ENCODE results near the gene ATG4B.

The ATG4B gene

DNA sequence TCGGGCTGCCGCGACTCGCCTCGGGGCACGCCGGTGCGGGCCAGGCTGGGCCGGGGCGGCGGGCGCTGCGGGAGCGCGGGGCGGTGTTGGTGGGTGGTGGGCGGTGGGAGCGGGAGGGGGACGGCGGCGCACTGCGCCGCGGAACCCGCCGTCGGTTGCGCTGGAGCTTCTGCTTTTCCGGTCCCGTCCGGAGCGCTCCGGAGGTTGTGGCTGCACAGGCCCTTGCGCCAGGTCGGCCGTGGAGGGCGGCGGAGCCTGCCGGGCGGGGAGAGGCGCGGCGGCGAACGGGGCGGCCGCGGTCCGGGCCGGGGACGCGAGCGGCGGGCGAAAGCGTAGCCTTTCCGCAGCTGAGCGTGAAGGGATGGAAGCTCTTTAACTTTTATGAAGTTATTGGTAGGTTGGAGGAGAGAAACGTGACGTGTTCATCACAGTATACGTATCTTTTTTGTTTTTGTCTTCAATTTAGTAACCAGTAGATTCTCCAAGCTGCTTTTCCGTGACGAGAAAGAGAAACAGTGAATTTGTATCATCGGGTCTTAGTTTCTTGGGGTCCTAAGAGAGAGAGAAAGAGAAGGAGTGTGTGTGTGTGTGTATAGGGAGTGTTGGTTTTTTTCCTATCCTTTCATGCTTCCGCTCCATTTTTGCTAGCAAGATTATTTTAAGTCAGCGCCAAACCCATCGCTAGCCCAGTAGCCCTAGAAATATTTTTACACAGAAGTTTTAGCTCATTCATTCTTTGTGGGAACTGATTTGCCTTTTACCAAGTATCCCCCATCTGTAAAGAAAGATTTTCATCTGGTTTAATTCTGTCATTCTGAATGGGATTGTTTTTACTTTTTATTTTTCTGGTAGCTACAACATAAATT lies 535 bp downstream of the ATG4B start:
- FAIRE-seq (no peak), DNase-seq (ENCODE audit: extremely low spot score, insufficient read length, low read depth) (peak; percentile 12)

DNA sequence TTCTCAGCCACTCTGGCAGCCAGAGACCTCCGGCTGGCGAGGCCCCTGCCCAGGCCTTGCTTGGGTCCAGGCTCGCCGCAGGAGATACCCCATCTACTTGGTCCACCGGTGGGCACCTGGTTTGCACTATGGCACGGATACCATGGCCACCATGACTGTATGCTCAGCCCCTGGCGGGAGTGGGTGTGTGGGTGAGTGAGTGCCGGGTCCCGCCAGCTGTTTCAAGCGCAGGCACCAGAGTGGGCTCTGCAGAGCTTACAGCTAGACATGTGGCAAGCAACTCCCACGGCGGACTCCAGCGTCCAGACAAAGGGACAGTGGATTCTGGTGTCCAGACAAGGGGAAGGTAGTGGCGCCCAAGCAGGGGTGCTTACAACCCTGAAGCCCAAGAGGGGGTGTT lies 1.4 kb downstream of the ATG4B start:
- DNase-seq (ENCODE audit: extremely low spot score, insufficient read length, low read depth): no peak
- FAIRE-seq: no peak

DNA sequence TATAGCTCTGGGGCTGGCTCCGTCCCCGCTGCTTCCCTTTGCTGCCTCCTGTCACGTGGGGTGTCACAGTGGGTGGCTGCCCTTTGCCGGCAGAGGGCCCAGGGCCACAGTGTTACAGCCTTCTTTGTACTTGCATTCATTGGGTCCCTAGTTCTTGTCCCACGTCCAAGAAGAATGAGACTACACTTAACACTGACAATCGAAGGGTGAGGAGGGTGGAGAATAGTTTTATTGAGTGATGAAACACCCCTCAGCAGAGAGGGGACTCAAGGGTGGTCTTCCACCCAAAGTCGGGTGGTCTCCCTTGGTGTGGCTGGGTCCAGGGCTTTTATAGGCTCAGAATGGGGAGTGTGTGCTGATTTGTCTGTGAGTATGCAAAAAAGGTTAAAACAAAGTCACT lies 1.9 kb downstream of the ATG4B start:
- FAIRE-seq: no peak
- no peak for DNase-seq (ENCODE audit: extremely low spot score, insufficient read length, low read depth)

DNA sequence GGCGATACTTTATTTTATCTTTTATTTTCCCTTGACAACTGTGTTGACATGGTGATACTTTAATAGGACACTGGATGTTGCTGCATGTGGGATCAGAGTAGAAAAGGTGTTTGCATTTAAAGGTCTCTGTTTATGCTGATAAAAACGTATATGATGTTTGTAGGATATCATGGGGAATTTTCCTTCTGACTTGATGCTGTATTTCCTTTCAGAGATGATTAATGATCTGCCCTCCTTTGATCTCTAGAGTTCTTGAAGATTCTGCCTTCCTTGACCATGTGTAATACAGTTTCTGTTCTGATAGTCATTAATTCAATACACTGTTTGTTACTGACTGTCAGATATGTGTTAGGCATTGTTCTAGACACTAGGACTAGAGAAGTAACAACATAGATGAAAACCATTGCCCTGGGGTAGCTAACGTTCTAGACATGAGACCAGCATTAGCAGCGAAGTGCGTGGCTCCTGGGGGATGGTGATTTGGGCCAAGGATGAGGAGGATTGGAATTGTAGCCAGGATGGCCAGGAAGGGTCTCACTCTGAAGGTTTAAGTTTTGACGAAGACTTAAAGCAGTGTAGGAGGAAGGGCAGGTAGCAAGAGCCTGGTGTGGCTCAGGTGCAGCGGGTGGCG lies 2.8 kb downstream of the ATG4B start:
- FAIRE-seq (no peak), DNase-seq (ENCODE audit: extremely low spot score, insufficient read length, low read depth) (no peak)

DNA sequence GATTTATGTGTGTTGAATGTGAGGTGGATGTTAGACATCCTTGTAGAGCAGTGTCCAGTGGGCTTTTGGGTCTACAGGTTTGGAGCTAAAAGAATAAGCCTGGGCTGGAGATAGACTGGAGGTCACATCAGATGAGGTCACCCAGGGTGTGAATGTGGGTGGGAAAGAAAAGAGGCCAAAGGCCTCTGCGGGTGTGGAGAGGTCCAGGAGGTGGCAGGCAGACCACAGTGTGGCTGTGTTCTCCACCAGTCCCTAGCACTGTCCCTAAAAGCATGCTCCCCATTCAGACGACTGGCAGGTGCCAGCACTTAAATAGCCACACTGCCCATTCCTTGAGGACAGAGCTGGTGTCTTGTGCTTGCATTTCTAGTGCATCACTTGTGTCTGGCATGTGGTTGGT lies 4.1 kb downstream of the ATG4B start:
- FAIRE-seq: no peak
- no peak for DNase-seq (ENCODE audit: extremely low spot score, insufficient read length, low read depth)

DNA sequence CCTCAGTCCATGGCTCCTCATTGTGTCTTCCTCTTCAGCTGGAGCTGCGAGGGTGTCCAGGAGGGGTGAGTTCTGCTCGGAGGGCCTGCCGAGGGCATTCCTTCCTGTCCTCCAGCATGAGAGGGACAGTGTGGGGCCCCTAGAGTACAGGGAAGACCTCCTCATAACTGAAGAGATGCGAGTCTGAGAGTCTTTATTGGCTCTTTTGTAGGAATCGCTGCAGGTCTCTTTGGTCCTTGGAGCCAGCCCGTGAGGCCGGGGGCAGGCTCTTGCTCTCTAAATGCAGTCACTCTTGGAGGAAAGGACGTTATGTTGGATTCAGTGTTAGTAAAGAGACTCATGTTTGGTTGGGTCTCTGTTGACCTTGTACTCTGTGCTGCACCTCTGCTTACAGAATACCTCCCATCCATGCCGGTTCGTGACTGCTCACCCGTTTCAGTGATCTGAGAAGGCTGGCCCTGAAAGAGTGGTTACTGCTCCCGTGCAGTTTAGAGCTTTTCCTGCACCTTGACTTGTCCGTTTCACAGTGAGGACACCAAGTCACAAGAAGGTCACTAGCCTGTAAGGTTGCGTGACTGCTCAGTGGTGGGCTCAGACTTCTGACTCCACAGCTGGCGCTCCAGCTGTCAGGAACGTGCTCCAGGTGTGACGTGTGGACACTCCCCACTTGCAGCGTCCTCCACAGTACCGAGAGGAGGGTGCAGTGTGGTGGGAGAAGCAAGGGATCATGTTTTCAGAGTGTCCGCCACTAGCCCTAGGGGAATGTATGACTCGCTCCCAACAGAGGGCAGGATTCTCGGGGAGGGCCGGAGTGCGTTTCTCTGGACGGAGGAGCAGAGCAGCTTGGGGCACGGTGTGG lies 7.8 kb downstream of the ATG4B start:
- DNase-seq (ENCODE audit: extremely low spot score, insufficient read length, low read depth): no peak
- no peak for FAIRE-seq

DNA sequence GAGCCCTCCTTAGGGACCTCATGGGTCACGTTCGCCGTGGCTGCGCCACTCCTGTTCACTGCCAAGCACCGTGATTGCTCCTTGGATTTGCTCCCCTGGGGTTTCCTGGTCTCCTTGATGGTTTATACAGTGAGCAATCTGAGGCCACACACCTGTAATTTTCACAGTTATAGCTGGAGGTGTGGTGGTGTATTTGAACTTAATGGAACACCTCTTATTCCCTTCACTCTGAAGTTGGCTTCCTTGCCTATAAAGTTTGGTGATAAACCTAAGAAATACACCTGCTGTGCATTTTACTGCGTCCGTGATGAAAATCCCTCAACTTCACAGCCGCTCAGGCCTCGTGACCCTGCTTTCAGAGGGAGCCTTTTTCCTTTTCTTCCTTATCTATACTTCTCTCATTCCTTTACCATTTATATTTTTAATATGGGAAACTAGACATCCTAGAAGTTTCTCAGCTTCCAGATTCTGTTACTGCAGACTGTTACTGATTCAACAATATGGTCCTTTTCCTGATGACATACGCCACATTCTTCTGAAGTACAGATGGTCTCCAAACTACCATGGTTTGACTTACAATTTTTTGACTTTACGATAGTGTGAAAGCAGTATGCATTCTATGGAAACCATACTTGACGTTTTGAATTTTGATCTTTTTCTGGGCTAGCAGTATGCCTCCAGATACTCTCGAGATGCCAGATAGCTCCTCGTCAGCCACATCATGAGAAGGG lies 8.6 kb downstream of the ATG4B start:
- DNase-seq (ENCODE audit: extremely low spot score, insufficient read length, low read depth): no peak
- FAIRE-seq: no peak

DNA sequence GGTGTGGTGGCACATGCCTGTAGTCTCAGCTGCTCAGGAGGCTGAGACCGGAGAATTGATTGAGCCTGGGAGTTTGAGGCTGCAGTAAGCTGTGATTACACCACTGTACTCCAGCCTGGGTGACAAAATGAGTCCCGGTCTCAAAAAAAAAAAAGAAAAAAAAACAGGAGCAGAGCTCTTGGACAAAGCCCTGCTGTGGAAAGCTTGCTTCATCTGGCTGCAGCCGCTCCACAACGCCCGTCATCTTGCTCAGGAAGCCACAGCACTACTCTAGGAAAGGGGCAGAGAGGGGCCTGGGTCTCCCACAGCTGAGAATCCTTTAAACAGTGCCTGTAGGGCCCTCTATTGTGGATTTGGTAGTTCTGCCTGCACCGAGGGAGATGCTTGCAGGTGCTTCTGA lies 11.0 kb downstream of the ATG4B start:
- FAIRE-seq (no peak), DNase-seq (ENCODE audit: extremely low spot score, insufficient read length, low read depth) (no peak)

DNA sequence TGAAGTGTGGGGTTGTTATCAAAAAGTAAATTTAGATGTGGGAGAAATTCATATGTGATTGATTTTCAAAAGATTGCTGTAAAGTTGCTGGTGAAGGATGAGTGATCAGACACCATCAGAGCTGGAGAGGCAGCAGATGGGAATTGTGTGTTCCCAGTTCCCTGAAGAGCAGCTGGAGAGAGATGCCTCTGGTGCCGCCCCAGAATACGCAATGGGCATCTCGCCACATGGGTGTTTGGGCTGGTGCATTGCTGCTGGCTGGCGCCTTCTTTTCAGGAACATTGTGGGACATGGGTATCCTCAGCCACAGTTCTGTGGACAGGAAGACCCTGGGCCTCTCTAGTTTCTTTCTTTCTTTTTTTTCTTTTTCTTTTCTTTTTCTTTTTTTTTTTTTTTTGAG lies 11.9 kb downstream of the ATG4B start:
- FAIRE-seq: no peak
- no peak for DNase-seq (ENCODE audit: extremely low spot score, insufficient read length, low read depth)

DNA sequence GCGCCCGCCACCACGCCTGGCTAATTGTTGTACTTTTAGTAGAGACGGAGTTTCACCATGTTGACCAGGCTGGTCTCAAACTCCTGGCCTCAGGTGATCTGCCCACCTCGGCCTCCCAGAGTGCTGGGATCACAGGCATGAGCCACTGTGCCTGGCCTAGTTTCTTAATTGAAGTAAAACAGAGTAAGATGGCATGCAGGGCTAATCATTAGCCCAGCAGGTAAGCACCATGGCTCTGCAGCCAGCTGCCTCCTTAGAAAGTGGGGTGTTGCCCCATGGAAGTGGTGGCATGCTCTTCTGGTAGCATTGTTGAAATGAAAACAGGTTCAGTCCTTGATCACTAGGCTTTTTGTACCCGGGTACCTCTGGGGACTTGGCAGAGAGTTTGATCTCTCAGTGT lies 12.4 kb downstream of the ATG4B start:
- DNase-seq (ENCODE audit: extremely low spot score, insufficient read length, low read depth) (no peak), FAIRE-seq (no peak)

DNA sequence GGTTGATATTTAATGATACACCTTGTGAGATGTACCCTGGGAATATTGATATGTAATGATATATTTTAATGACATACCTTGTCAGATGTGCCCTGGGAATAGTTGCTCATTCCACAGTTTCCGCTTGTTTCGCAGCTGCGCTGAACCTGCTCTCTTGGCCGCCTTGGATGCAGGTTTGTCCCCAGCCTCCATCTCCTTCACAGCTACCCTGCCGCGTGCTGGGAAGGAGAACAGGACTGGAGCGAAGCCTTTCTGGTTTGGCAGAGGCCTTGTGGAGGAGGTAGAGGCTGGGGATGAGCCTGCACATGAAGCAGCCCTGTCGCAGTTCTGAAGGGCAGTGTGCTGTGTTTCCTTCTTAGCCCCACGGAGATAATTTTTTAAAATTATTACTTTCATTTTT lies 14.6 kb downstream of the ATG4B start:
- FAIRE-seq (no peak), DNase-seq (ENCODE audit: extremely low spot score, insufficient read length, low read depth) (no peak)

DNA sequence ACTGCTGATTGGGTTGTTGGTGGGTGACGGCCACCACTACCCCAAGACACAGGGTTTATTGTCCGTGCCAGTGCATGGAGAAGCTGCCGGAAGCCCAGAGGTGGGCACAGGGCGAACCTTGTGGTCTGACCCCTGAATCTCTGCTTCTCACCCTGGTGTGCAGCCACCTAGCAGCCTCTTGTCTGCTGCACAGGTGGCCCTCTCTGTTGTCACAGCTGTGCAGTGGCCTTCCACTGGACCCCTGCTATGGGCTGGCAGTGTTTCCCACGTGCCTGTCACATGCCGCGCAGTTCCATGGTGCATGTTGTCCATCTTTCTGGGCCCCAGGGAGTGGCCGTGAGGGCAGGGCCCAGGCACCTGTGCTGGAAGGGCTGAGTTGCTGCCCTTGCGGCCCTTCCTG lies 15.2 kb downstream of the ATG4B start:
- DNase-seq (ENCODE audit: extremely low spot score, insufficient read length, low read depth) (no peak), FAIRE-seq (no peak)

DNA sequence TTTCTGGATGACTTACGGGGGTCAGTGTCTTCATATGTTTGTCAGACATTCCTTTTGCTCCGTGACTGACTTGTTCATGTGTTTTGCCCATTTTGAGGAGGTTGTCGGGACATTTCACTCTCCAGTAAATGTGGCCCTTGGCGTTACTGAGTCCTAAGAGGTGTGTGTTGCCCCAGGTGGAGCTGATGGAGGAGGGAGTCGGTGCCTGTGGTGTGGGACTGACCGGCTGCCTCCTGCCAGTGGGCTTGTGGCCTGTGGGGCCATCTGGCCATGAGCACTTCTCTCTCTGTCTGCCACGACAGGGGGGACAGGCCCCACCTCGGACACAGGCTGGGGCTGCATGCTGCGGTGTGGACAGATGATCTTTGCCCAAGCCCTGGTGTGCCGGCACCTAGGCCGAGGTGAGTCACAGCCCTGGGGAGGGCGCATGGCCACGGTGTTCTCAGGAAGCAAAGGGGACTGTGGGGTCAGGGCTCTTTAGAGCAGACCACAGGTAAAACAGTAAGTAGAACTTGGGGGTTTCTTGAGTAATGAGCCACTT lies 15.8 kb downstream of the ATG4B start:
- DNase-seq (ENCODE audit: extremely low spot score, insufficient read length, low read depth) (no peak), FAIRE-seq (no peak)

DNA sequence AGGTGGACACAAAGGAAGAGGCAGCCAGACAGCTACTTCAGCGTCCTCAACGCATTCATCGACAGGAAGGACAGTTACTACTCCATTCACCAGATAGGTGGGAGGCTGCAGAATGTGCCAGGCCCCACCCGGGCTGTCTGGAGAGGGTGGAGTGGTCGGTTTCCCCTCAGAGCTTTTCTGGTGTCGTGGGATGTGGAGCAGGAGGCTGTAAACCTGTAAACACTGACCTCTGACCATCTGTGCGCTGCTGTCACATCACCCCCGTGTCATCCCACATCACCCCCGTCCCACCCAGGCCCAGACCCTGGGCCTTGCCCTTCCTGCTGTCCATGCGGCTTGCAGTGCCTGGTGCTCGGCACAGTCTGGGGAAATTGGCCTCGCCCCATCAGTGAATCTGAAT lies 17.1 kb downstream of the ATG4B start:
- FAIRE-seq (no peak), DNase-seq (ENCODE audit: extremely low spot score, insufficient read length, low read depth) (no peak)

DNA sequence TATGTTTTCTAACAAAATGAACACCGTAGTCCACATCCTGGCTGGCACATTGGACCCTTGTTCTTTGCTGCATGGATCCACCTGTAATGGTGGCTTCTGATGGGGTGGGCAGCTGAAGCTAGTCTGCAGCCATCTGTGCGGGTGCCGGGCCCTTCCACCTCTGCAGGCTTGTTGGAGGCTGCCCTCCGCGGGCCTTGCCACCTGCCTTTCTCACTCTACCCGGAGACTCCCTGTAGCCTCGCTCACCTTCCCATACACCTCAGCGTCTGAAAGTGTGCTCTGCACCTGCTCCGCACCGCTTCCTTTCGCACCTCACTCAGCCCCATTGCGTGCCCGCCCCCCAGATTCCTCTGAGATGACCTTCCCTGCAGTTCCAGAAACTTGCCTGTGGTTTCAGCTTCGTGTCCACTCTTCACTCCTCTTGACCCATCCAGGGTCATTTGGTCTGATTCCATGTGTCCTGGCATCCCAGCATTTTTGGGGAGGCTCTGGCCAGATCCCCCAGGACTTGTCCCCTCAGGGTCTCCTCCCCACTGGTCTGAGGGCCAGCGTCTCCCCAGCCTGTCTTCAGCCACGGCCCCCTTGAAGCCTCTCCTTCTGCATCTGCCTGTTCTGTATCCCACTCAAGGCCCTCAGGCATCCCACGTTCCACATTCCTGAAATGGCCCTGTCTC lies 18.2 kb downstream of the ATG4B start:
- DNase-seq (ENCODE audit: extremely low spot score, insufficient read length, low read depth): no peak
- FAIRE-seq: no peak

DNA sequence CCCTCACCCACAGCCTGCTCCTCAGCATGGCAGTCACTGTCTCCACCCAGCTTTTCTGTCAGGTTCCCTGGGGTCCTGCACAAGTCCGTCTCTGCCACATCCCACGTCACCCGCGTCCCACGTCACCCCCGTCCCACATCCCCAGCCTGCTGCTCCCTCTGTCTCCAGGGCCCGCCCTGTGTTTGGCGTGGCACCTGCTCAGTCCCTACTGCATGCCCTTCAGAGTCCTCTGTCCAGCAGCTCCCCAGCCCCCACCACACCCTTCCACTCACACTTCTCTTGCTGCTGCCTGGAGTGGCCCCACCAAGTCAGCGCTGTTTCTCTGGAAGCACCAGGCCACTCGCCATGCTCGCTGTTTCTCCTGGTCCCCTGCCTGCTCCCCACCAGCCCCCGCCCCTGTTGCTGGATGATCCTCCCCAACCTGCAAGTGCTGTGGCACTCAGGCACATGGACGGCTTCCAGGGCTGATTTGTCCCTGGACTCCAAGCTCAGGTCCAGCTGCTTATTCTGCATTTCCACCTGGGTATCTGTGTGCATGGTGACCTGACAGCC lies 18.8 kb downstream of the ATG4B start:
- FAIRE-seq (no peak), DNase-seq (ENCODE audit: extremely low spot score, insufficient read length, low read depth) (no peak)

DNA sequence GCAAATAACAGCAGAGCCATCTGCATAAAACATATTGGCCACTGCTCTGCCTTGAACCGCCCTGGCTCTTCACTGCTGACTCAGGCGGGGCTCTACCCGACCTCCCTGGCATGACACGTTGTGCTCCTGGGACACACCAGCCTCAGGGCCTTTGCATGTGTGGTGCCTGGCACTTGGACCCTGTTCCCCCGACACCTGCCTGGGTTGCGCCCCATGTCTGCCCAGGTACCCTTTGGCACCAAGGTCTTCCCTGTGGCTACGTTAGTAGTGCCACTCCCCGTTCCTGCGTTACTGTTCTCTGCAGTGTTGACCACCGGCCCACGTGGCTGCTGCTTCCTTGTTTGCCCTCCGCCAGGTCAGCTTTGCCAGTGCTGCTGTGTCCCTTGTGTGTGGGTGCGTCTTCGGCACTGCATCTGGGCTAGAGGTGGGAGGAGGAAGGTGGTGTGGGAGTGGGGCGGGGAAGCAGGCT lies 20.3 kb downstream of the ATG4B start:
- DNase-seq (ENCODE audit: extremely low spot score, insufficient read length, low read depth): no peak
- FAIRE-seq: no peak

DNA sequence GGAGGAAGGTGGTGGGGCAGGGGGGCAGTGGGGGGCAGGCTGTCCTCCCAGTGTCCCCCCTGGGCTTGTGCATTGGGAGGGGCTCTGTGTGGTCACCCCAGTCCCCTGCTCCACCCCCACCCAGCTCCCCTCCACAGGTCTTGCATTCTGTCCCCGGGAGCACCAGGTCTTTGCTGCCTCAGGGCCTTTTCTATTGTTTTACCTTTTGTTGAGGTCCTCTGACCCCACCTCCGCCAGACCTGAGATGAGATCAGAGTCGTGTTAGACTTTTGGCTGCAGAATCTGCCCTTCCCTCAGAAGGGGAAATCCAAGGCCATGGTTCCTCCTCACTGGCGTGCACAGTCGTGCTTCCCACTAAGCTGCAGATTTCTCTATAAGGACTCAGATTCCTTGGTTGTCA lies 20.8 kb downstream of the ATG4B start:
- FAIRE-seq (no peak), DNase-seq (ENCODE audit: extremely low spot score, insufficient read length, low read depth) (no peak)

DNA sequence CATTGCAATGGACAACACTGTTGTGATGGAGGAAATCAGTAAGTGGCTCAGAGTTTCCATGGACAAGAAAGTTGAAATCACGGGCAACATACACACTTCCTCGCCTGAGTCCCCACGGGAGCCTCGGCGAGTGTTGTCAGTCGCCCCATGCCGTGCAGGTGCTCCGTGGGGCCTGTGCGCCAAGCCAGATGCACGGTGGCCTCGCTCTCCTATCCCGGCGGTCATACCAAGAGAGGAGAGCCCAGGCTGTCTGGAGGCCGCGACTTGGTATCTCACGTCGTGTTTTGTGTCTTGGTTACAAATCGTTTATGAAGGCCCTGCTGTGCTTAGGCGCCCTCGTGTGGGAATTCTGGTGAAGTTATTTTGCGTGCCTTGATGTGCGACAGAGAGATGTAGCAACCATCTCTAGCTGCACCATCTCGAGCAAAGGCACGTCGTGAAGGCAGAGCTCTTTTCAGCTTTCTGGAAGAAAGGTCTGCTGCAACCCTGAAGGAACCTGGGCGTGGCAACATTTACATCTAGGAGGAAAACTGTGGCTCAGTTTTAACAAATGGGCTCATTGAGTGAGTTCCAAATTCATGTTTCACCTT lies 21.8 kb downstream of the ATG4B start:
- FAIRE-seq: peak; percentile 15
- no peak for DNase-seq (ENCODE audit: extremely low spot score, insufficient read length, low read depth)

All from GM18507 (cell line).